Duodenal mucosa (tissue), 2 donors: ENCODE results near the gene CD99L2.

ENCODE experiments used
- H3K27ac ChIP-seq: one replicate; pipeline ENCODE4 v1.7.0; 2013; ENCODE audit warnings: low read depth, low read length
- H3K27me3 ChIP-seq, 2 donors: one replicate each; pipeline ENCODE4 v1.7.0; 2013; ENCODE audit warnings: low read length in 2 of 2, control low read depth in 1 of 2; ENCODE audit not compliant: insufficient read depth in 2 of 2, control insufficient read depth in 1 of 2
- H3K36me3 ChIP-seq, 2 donors: one replicate each; pipeline ENCODE4 v1.7.0; 2013; ENCODE audit warnings: low read length in 2 of 2, control low read depth in 1 of 2; ENCODE audit not compliant: insufficient read depth in 2 of 2, control insufficient read depth in 1 of 2
- H3K4me1 ChIP-seq, 2 donors: one replicate each; pipeline ENCODE4 v1.7.0; 2013; ENCODE audit warnings: low read length in 2 of 2, control low read depth in 1 of 2; ENCODE audit not compliant: insufficient read depth in 2 of 2, control insufficient read depth in 1 of 2
- H3K4me3 ChIP-seq, 2 donors: one replicate each; pipeline ENCODE4 v1.7.0; 2013; ENCODE audit warnings: low read length in 2 of 2, low read depth in 1 of 2
- H3K9ac ChIP-seq, 2 donors: one replicate each; pipeline ENCODE4 v1.7.0; 2013; ENCODE audit warnings: low read length in 2 of 2, low read depth in 1 of 2
- H3K9me3 ChIP-seq, 2 donors: one replicate each; pipeline ENCODE4 v1.7.0; 2013; ENCODE audit warnings: low read length in 2 of 2, control low read depth in 1 of 2; ENCODE audit not compliant: control insufficient read depth in 1 of 2

Gene CD99L2

DNA sequence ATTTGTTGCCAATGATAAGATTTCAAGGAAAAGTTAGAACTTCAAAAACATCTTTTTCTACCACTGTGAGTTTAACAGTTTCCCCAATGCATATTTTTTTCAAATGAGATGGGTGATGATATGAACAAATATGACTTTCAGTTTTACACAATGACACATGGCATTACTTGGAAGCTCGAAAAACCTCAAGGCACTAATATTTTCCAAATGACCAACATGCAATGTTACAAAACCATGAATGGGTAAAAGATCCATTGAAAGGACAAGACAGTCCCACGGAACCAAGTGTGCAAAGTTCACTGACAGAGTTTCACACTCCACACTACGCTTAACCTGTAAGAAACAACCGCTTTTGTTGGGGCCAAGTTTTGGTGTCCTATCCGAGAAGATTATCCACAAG lies 84.5 kb downstream of the CD99L2 start:
- Histone ChIP-seq H3K27ac (no peak overlapping the region), H3K4me3 (no peak overlapping the region), H3K4me1 (no peaks in the 10 kb centered on the region), H3K27me3 (no peaks in the 10 kb centered on the region), H3K36me3 (no peaks in the 10 kb centered on the region), H3K9ac (no peak overlapping the region), H3K9me3 (no peaks in the 10 kb centered on the region)

- Histone ChIP-seq H3K27me3 (no peaks in the 10 kb centered on the region), H3K27ac (no peak overlapping the region), H3K9ac (no peak overlapping the region), H3K4me3 (no peak overlapping the region), H3K36me3 (no peaks in the 10 kb centered on the region), H3K4me1 (no peaks in the 10 kb centered on the region), H3K9me3 (no peaks in the 10 kb centered on the region)
Observed at GRCh38 chrX:150806827-150807226, 91.6 kb downstream of the CD99L2 start.

DNA sequence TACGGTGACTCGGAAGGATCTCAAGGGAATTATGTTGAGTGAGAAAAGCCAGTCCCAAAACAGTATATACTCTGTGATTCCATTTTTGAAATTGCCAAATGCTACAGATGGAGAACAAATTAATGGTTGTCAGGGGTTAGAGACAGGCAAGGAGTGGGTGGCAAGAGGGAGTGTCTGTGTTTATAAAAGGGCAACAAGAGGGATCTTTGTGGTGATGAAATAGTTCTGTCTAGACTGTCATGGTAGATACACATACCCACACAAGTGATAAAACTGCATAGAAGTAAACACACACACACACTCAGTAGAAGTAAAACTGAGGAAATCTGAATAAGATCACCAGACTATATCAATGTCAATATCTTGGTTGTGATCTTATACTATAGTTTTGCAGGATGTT lies 92.7 kb downstream of the CD99L2 start:
- Histone ChIP-seq H3K27ac (no peak overlapping the region), H3K9ac (no peak overlapping the region), H3K36me3 (no peaks in the 10 kb centered on the region), H3K9me3 (no peaks in the 10 kb centered on the region), H3K4me3 (no peak overlapping the region), H3K27me3 (no peaks in the 10 kb centered on the region), H3K4me1 (no peaks in the 10 kb centered on the region)

DNA sequence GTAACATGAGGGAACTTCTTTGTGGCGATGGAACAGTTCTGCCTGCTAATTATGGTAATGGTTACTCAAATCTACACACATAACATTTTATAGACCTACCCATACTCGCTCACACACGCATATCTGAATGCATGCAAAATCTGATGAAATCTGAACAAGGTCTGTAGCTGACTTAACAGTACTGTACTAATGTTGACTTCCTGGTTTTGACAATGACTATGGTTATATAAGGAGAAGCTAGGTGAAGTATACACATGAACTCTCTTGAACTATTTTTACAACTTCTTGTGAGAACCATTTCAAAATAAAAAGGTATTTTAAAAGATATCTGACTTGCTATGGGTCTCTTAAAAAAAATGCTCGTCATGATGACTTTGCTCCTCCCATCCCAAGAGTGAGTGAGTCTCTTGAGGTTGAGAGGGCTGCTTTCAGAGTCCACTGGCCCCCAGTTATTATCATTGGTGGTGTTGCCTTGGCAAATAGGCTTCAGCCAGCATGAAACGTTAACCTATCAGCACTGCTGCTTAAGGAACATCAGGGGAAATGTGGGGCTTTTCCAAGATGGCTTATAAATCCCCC lies 105.4 kb downstream of the CD99L2 start:
- Histone ChIP-seq H3K9me3 (no peaks in the 10 kb centered on the region), H3K27me3 (no peaks in the 10 kb centered on the region), H3K4me1 (no peaks in the 10 kb centered on the region), H3K36me3 (peaks cover 13 to 29% of the 10 kb centered on the region in 2 donors), H3K4me3 (no peak overlapping the region), H3K27ac (no peak overlapping the region), H3K9ac (no peak overlapping the region)

GRCh38 chrX:150790021-150790420 lies 108.4 kb downstream of the CD99L2 start:
- no peak overlapping the region for H3K27ac ChIP-seq
- no peaks in the 10 kb centered on the region for H3K4me1 ChIP-seq
- peaks cover 13 to 23% of the 10 kb centered on the region in 2 donors for H3K36me3 ChIP-seq
- no peak overlapping the region for H3K9ac ChIP-seq
- no peaks in the 10 kb centered on the region for H3K27me3 ChIP-seq
- H3K9me3 ChIP-seq, result no peaks in the 10 kb centered on the region
- no peak overlapping the region for H3K4me3 ChIP-seq

DNA sequence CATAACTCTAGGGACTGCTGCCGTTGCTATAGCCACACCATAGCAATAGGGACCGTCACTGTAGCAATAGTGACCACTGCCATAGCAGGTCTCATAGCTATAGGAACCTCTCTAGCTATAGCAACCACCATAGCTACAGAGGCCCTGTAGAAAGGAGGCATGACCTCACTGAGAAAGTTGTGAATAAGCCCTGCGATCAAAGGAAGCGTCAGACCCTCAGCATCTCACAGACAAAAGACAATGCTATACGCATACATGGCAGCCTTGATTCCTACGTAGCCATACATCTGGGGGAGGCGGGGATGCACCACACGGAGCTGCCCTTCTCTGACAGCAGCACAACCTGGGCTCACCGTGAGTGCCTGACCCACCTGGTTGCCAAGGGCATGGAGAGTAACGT lies 116.8 kb downstream of the CD99L2 start:
- Histone ChIP-seq H3K36me3 (no peaks in the 10 kb centered on the region), H3K27ac (no peak overlapping the region), H3K4me1 (no peaks in the 10 kb centered on the region), H3K9me3 (no peaks in the 10 kb centered on the region), H3K4me3 (no peak overlapping the region), H3K27me3 (no peaks in the 10 kb centered on the region), H3K9ac (no peak overlapping the region)

- no peak overlapping the region for H3K4me3 ChIP-seq
- H3K27ac ChIP-seq, result no peak overlapping the region
- no peaks in the 10 kb centered on the region for H3K4me1 ChIP-seq
- H3K27me3 ChIP-seq, result no peaks in the 10 kb centered on the region
- no peak overlapping the region for H3K9ac ChIP-seq
- H3K36me3 ChIP-seq, result no peaks in the 10 kb centered on the region
- H3K9me3 ChIP-seq, result no peaks in the 10 kb centered on the region
Observed at GRCh38 chrX:150779385-150779784, 119.1 kb downstream of the CD99L2 start.

DNA sequence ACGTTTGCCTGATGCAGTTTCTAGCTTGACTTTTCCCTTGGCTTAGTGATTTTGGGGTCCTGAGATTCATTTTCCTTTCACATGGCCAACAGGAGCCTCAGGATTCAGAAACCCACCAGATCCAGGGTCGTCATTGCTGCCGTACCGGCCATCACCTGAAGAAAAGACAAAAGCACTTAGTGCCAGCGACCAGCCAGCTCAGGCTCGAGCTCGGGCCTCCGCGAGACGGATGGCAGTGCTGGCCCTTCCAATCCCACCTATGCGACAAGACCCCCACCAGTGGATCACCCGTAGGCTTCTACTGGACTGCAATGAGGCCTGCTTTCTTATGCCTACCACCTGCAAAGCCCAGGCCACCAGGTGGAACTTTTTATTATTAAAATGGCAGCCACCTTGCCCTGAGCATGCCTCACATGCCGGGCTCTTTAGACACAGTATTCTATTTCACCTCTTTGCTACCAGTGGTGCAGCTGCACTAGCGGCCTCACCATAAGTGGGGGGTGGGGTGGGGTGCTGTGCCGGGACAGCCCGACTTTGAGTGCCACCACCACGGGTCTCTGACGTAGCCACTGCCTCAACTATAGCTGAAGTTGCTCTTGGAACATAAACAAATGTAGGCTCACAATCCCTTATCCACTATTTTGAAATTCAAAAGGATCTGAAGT lies 121.0 kb downstream of the CD99L2 start:
- Histone ChIP-seq H3K27ac (no peak overlapping the region), H3K27me3 (no peaks in the 10 kb centered on the region), H3K9me3 (no peaks in the 10 kb centered on the region), H3K36me3 (no peaks in the 10 kb centered on the region), H3K9ac (no peak overlapping the region), H3K4me1 (no peaks in the 10 kb centered on the region), H3K4me3 (no peak overlapping the region)

DNA sequence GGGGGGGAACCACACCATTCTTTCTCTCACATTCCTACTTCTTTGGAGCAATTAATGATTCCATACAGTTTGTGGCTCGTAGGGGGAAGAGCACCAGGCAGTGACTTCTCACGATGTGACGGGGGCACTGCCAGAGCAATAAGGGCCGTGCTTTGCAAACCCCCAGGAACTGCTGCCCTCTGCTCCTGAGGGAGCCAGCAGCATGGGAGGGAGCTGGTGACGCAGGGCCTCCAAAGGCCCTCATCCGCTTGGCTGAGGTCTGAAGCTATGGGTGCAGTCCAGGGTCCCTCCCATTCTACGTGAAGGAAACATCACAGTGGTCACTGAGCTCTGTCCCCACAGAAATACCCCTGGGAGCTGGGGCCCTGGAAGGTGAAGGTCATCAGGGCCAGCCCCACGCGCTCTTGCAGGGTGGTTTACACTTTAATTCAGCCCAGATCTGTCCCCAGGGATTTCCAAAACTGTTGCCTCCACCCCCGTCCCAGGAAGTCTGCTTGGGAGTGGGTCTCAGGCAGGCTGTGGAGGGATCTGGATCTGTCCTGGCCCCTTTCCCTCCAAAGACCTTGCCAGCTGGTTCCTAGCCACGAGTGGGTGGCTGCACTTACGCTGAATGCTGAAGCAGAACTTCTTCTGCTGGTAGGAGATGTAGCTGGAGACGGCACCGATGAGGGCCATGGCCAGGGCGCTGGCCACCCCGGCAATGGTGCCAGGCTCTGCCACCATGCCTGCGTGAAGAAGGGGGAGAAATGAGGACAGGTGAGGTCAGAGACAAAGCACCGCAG lies 122.7 kb downstream of the CD99L2 start:
- Histone ChIP-seq H3K9me3 (no peaks in the 10 kb centered on the region), H3K4me1 (no peaks in the 10 kb centered on the region), H3K9ac (no peak overlapping the region), H3K4me3 (no peak overlapping the region), H3K36me3 (no peaks in the 10 kb centered on the region), H3K27me3 (no peaks in the 10 kb centered on the region), H3K27ac (no peak overlapping the region)

DNA sequence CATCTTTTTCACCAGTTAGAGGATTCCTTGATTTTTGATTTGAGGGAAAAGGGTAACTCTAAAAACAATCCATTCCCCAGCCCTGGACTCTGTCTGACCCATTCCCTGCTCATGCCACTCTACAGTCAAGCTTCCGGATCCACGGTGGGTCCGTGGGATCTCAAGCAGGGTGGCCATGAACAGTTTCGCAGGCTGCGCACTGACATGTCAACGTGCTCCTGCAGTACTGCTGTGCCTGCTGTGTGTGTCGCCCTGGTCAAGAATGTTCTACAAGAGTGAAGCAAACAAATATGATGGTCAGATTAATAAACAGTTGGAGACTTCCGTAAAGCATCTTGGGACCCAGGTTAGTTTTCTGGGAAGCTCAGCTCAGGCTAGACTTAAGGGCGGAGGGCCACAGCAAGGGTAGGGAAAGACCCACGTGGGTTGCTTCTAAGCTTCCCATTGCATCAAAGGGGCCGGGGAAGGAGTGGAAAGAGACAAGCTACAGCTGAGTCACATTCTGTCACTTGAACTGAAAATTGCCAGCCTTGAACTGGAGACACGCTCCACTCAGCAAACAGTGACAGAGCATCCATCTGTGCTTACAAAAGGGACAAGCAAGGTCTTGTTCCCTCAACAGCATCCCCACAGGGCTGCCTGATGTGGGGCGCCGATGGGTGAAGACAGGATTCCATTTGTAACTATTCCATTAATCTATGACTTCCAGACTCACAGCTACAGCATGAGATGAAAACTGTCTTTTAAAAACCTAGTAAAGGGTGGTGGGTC lies 123.5 kb downstream of the CD99L2 start:
- Histone ChIP-seq H3K4me1 (no peaks in the 10 kb centered on the region), H3K9me3 (no peaks in the 10 kb centered on the region), H3K36me3 (no peaks in the 10 kb centered on the region), H3K4me3 (no peak overlapping the region), H3K9ac (no peak overlapping the region), H3K27me3 (no peaks in the 10 kb centered on the region), H3K27ac (no peak overlapping the region)
